ENCODE results near the gene KLHL17.

KLHL17 gene

GRCh38 chr1:952603-953002, 7.8 kb upstream of the KLHL17 start:
- no peak for DNase-seq

DNA sequence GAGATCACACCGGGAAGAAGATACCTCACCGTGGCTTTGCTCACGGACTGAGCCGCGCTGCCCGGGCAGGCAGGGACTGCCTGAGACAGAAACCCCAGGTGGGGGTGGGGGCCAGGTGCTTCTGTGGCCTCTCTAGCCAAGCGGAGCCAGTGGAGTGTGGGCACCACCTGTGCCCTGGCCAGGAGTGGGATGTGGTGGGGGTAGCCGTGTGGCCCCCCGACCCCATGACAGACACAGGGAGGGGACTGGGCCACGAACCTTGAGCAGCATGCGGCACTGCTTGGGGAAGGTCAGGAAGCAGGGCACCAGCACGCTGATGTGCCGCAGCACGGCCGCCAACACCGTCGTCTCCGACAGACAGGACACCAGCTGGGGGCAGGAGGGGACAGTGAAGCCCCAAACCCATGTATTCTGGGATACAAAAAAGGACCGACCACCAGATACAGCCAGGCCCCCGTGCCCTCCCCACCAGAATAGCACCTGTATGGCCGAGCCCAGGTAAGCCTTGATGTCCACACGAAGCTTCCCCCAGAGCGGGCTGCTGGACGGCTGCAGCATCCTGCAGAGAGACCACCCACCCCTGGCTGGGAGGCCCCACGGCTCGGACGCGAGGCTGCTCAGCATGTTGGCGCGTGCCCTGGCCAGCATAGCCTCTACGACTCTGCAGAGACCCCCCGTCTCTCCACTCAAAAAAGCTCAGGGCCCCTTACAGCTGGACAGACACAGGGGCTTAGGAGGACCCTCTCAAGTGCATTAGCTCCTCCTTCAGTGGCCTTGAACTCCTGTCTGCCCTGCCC, 6.7 kb upstream of the KLHL17 start:
- DNase-seq = no peak

- DNase-seq = no peak
These were observed 5.5 kb upstream of the KLHL17 start for GRCh38 chr1:954927-955326.

- DNase-seq = no peak
These were observed 4.9 kb upstream of the KLHL17 start for GRCh38 chr1:955474-955873.

- DNase-seq = no peak
These were observed 3.7 kb upstream of the KLHL17 start for GRCh38 chr1:956636-957035.

DNA sequence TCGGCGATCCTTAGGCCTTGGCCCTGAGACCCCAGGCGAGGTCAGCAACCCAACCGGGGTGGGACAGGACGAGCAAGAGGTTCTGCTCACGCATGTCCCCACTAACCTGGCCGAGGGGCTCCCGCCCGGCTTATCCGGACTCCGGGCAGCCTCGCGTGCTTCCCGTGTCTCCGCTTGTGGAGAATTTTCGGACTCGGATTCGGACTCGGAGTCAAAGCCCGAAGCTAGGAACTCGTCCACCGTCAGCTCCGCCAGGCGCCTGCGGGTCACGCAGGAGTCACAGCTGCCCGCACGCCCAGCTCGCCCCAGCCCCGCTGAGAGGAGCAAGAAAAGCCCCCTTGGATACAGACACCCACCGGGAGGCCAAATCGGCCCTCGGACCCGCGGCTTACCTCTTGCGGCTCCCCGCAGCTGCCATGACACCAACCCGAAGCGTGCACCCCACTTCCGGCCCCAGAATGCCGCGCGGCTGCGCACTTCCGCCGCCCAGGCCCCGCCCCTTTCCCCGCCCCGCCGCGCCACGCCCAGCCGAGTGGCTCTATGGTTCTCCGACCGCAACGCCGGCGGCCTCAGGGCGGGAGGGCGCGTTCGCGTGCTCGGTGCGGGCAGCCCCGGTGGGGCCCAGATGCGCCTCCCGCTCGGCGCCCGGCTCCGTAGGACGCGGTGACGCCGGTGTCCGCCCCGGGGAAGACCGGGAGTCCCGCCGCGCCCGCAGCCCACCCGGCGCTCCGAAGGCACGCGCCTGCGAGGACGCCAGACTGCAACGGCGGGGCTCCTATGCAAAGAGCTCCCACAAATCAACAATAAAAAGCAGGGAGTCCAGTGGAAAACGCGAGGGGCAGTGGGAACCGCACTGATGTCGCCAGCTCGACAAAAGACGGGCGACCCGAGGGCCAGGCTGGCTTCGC, 1.3 kb upstream of the KLHL17 start, which contains the start of gene NOC2L:
Gene NOC2L, minus strand, starts transcription at position 434 of the 908 bp plus-strand sequence. Its CDS starts 16 bp downstream, at position 418.
- DNase-seq = peak; percentile 97

DNA sequence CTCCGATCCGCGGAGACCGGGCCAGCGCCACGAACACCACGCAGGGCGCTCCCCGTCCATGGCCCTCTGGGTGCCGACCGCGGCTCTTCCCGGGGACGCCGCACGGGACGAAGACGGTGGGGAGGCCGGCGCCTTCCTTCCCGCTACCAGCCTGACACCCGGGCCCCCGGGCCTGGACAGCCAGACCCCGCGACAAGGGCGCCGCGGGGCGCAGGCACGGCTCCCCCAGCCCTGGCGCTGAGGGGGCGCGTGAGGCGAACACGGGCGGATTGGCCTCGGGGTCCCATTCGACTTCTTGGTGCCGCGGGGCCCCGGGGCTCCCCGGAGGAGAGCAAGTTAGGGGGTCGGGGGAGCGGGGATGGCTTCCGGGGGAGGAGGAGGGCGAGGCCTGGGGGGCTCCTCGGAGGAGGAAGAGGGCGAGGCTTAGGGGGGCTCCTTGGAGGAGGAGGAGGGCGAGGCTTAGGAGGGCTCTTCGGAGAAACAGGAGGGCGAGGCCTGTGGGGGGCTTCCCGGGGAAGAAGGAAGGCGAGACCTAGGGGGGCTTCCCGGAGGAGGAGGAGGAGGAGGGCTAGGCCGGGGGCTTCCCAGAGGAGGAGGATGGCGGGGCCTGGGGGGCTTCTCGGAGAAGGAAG, 537 bp upstream of the KLHL17 start:
- DNase-seq = no peak

DNA sequence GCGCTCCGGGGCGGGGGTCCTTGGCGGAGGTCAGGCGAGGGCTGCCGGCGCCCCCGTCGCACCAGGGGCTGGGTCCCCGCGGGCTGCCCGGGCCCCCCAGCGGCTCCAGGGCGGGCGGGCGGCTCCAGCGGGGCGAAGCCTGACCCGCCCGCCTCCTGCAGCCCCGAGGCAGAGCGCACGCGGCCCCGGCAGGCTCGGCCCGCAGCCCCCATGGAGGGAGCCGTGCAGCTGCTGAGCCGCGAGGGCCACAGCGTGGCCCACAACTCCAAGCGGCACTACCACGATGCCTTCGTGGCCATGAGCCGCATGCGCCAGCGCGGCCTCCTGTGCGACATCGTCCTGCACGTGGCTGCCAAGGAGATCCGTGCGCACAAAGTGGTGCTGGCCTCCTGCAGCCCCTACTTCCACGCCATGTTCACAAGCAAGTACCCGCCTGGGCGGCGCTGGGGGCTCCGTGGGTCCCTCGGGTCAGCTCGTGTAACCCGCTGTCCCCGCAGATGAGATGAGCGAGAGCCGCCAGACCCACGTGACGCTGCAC, 817 bp downstream of the KLHL17 start:
- DNase-seq = no peak

DNA sequence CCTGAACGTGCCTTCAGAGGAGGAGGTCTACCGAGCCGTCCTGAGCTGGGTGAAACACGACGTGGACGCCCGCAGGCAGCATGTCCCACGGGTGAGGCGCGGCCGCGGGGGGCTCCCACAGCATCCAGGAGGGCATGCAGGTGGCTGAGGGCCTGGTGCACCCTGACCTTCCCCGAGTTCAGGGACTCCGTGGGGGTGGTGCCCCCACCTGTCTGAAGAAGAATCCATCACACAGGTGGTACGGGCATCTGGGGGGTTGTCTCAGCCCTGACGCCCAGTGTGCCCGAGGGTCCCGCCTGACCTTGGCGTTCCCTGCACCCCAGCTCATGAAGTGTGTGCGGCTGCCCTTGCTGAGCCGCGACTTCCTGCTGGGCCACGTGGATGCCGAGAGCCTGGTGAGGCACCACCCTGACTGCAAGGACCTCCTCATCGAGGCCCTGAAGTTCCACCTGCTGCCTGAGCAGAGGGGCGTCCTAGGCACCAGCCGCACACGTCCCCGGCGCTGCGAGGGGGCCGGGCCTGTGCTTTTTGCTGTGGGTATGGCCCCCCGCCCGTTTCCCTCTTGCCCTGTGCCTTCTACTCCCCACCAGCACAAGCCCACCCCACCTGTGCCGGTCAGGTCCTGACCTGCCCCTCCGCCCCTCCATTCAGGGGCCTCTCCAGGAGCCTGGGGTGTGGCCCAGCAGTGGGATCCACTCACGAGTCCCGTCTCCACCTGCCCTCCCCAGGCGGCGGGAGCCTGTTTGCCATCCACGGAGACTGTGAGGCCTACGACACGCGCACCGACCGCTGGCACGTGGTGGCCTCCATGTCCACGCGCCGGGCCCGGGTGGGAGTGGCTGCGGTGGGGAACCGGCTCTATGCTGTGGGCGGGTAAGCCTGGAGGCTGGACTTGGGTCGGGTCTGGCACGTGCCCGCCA, 2.3 kb downstream of the KLHL17 start:
- no peak for DNase-seq

DNA sequence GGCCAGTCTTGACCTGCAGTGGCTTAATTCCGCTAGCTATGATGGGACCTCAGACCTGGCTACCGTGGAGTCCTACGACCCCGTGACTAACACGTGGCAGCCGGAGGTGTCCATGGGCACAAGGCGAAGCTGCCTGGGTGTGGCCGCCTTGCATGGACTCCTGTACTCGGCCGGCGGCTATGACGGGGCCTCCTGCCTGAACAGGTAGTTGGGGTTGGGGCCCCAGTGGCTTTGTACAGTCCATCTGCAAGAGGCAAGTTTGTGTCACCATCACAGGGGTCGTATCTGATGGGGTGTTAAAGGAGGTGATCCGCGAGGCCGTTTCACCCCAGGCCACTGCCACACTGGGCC, 2.9 kb downstream of the KLHL17 start:
- DNase-seq = no peak

- DNase-seq = no peak
These were observed 3.6 kb downstream of the KLHL17 start for GRCh38 chr1:963746-964525.

- no peak for DNase-seq
These were observed 4.5 kb downstream of the KLHL17 start for GRCh38 chr1:964691-965525.

DNA sequence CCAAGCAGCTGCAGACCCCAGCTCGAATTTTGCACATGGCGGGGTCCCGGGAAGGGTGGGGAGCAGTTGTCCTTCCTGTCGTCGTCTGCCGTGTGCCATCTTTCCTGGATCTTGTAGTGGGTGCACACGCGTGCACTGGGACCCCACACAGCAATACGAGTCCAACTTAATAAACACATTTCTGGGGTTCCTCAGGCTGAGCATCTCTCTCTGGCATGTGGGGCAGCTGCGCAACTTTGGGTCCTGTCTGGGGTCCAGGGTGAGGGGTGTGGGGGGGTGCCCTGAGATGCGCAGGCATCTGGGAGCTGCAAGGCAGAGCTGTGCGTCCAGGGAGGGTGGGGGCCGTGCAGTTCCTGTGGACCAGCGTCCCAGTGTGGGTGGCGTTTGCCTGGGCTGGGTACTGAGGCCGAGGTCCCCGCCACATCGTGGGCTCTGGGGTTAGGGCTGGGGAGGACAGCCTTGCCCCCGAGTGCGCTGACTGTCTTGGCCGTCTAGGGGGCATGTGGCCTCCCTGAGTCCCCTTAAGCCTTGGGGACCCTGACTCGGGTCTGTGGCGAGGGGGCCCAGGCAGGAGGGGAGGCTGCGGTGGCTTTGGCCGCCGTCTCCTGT, 5.2 kb downstream of the KLHL17 start:
- DNase-seq = no peak

DNA sequence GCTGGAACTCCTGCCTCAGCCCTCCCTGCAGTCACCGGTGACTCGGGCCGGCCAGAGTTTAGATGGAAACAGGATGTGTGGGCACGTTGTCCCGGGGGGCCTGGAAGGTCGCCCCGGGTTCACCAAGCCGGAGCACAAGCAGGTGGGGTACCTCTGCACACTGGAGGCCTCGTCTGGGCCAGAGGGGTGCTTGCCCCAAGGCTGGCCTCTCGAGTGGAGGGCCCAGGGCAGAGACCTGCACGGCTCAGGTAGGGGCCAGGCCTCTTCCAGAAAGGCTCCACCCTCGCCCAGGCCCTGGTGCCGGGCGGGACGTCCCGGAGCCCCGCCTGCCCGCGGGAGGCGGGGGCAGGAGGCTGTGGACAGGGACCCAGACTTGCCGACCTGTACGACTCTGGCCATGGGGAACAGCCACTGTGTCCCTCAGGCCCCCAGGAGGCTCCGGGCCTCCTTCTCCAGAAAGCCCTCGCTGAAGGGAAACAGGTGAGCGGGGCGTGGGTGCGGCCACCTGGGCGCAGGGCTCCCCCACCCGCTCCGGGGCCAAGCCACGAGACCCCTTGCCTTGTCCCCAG, 5.8 kb downstream of the KLHL17 start, which contains the start of gene PLEKHN1:
Gene PLEKHN1, plus strand, starts transcription at position 348 of the 569 bp plus-strand sequence. Its CDS starts 50 bp downstream, at position 398.
- DNase-seq = peak; percentile 60

- peak; percentile 95 for DNase-seq
These were observed 6.4 kb downstream of the KLHL17 start for GRCh38 chr1:966704-967300.

GRCh38 chr1:967466-968343, 7.3 kb downstream of the KLHL17 start:
- DNase-seq = no peak

DNA sequence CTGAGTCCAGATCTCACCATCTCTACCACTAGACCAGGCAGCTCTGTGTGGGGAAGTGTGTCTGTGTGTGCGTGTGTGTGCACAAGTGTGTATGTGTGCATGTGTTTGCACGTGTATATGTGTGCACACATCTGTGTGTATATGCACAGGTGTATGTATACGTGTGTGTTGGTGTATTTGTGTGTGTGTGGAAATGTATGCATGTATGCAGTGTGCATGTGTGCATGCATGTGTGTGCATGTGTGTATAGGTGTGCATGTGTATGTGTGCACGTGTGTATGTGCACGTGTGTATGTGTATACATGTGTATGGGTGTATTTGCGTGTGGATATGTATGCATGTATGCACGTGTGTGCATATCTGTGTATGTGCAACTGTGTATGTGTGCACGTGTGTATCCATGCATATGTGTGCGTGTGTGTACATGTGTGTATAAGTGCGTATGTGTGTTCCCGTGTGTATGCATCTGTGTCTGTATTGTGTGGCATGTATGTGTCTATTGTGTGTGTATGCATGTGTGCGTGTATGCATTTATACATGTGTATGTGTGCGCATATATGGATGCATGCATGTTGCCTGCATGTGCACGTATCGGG, 9.0 kb downstream of the KLHL17 start:
- DNase-seq = no peak
